Measurements from ENCODE around the gene KANSL3. TPM values are rescaled to one million over a fixed set of nuclear protein-coding genes. Genes with fewer than 3 reads are reported as not detected.

The KANSL3 gene
- total and polyA plus RNA-seq, 2 donors (not counting 1 experiment from before 2014, with no cell fraction given): 15.9 to 36.5 TPM

GRCh38 chr2:96649342-96649741 is 11.2 kb upstream of the KANSL3 start:
- no peaks in the 10 kb centered on the region for H4K20me1 ChIP-seq (ENCODE audit: control insufficient read depth, extremely low read depth, insufficient read depth, low read length)
- H3K79me2 ChIP-seq (ENCODE audit: control insufficient read depth, insufficient read depth, low read length): no peaks in the 10 kb centered on the region
- H2AFZ ChIP-seq (ENCODE audit: low read length): no peak overlapping the region
- H3K4me1 ChIP-seq (ENCODE audit: control insufficient read depth, extremely low read depth, insufficient read depth, low read length): no peaks in the 10 kb centered on the region
- no peaks in the 10 kb centered on the region for H3K36me3 ChIP-seq (ENCODE audit: control insufficient read depth, insufficient read depth, low read length)
- no peak overlapping the region for H3K4me2 ChIP-seq (ENCODE audit: extremely low read depth, insufficient read depth, low read length)
- no peak overlapping the region for H3K27ac ChIP-seq (ENCODE audit: insufficient read depth, low read length)
- H3K27me3 ChIP-seq (ENCODE audit: control insufficient read depth, insufficient read depth, low read length): no peaks in the 10 kb centered on the region
- H3K9ac ChIP-seq (ENCODE audit: insufficient read depth, low read length): no peak overlapping the region
- no peak for TF ChIP-seq EZH2 (IDR thresholded peaks at IDR 0.05; ENCODE audit: low read length, missing control alignments)
- no peak for TF ChIP-seq CTCF (conservative IDR thresholded peaks at IDR 0.05 in 1 of 2, IDR thresholded peaks at IDR 0.05 in 1 of 2; ENCODE audit: low read depth in 1 of 2, low read length in 2 of 2)
- DNase-seq (ENCODE audit: low read depth in 2 of 2): no peak
- no peaks in the 10 kb centered on the region for H3K9me3 ChIP-seq (ENCODE audit: control insufficient read depth, insufficient read depth, low read depth, low read length)
- no peak overlapping the region for H3K4me3 ChIP-seq (replicated peaks in 1 of 4; ENCODE audit: control extremely low read depth in 1 of 4, insufficient read depth in 1 of 4, low read depth in 3 of 4, low read length in 4 of 4)

- no peaks in the 10 kb centered on the region for H4K20me1 ChIP-seq (ENCODE audit: control insufficient read depth, extremely low read depth, insufficient read depth, low read length)
- DNase-seq (ENCODE audit: low read depth in 2 of 2): no peak
- H2AFZ ChIP-seq (ENCODE audit: low read length): no peak overlapping the region
- no peak overlapping the region for H3K4me2 ChIP-seq (ENCODE audit: extremely low read depth, insufficient read depth, low read length)
- H3K9ac ChIP-seq (ENCODE audit: insufficient read depth, low read length): no peak overlapping the region
- no peak overlapping the region for H3K4me3 ChIP-seq (replicated peaks in 1 of 4; ENCODE audit: control extremely low read depth in 1 of 4, insufficient read depth in 1 of 4, low read depth in 3 of 4, low read length in 4 of 4)
- H3K9me3 ChIP-seq (ENCODE audit: control insufficient read depth, insufficient read depth, low read depth, low read length): no peaks in the 10 kb centered on the region
- H3K4me1 ChIP-seq (ENCODE audit: control insufficient read depth, extremely low read depth, insufficient read depth, low read length): no peaks in the 10 kb centered on the region
- H3K36me3 ChIP-seq (ENCODE audit: control insufficient read depth, insufficient read depth, low read length): no peaks in the 10 kb centered on the region
- TF ChIP-seq CTCF (conservative IDR thresholded peaks at IDR 0.05 in 1 of 2, IDR thresholded peaks at IDR 0.05 in 1 of 2; ENCODE audit: low read depth in 1 of 2, low read length in 2 of 2): no peak
- no peak for TF ChIP-seq EZH2 (IDR thresholded peaks at IDR 0.05; ENCODE audit: low read length, missing control alignments)
- H3K27ac ChIP-seq (ENCODE audit: insufficient read depth, low read length): no peak overlapping the region
- no peaks in the 10 kb centered on the region for H3K79me2 ChIP-seq (ENCODE audit: control insufficient read depth, insufficient read depth, low read length)
- no peaks in the 10 kb centered on the region for H3K27me3 ChIP-seq (ENCODE audit: control insufficient read depth, insufficient read depth, low read length)
Measured at GRCh38 chr2:96648306-96648930, 10.3 kb upstream of the KANSL3 start.

- H3K4me1 ChIP-seq (ENCODE audit: control insufficient read depth, extremely low read depth, insufficient read depth, low read length): no peaks in the 10 kb centered on the region
Measured at GRCh38 chr2:96647681-96648080, 9.6 kb upstream of the KANSL3 start.

More at GRCh38 chr2:96647681-96648080, 9.6 kb upstream of the KANSL3 start:
- Histone ChIP-seq H3K36me3 (ENCODE audit: control insufficient read depth, insufficient read depth, low read length) (no peaks in the 10 kb centered on the region), H3K9me3 (ENCODE audit: control insufficient read depth, insufficient read depth, low read depth, low read length) (no peaks in the 10 kb centered on the region), H3K4me3 (replicated peaks in 1 of 4; ENCODE audit: control extremely low read depth in 1 of 4, insufficient read depth in 1 of 4, low read depth in 3 of 4, low read length in 4 of 4) (no peak overlapping the region), H3K79me2 (ENCODE audit: control insufficient read depth, insufficient read depth, low read length) (no peaks in the 10 kb centered on the region), H2AFZ (ENCODE audit: low read length) (no peak overlapping the region), H3K27me3 (ENCODE audit: control insufficient read depth, insufficient read depth, low read length) (no peaks in the 10 kb centered on the region), H3K4me2 (ENCODE audit: extremely low read depth, insufficient read depth, low read length) (no peak overlapping the region), H3K27ac (ENCODE audit: insufficient read depth, low read length) (no peak overlapping the region), H3K9ac (ENCODE audit: insufficient read depth, low read length) (no peak overlapping the region), H4K20me1 (ENCODE audit: control insufficient read depth, extremely low read depth, insufficient read depth, low read length) (no peaks in the 10 kb centered on the region)
- TF ChIP-seq CTCF (conservative IDR thresholded peaks at IDR 0.05 in 1 of 2, IDR thresholded peaks at IDR 0.05 in 1 of 2; ENCODE audit: low read depth in 1 of 2, low read length in 2 of 2) (no peak), EZH2 (IDR thresholded peaks at IDR 0.05; ENCODE audit: low read length, missing control alignments) (no peak)
- no peak for DNase-seq (ENCODE audit: low read depth in 2 of 2)

All from fibroblast of lung (primary cell).